K562 (cell line): Measurements from ENCODE around the gene U2SURP.

Experiments used
- CHCHD3 ChIP-seq: fragments of 250-450 bp; sonication (Bioruptor Pico); IDR thresholded peaks from 2 replicates; pipeline ENCODE4 v2.1.2; 2022; ENCODE audit warnings: mild to moderate bottlenecking
- CHD2 ChIP-seq: IDR thresholded peaks from 2 replicates; pipeline ENCODE4 v1.6.1; 2011; ENCODE audit warnings: low read depth, low read length
- CTCF ChIP-seq, 3 experiments: IDR thresholded peaks in 2 of 3; conservative IDR thresholded peaks in 1 of 3; 2 replicates each; pipeline ENCODE4 v1.5.1; 2011 to 2012; ENCODE audit warnings: low read length in 3 of 3, mild to moderate bottlenecking in 3 of 3, control low read depth in 2 of 3, improper control_type of control experiment in 1 of 3, inconsistent platforms in 1 of 3, low read depth in 1 of 3, mixed read lengths in 1 of 3, moderate library complexity in 1 of 3; ENCODE audit not compliant: insufficient read depth in 2 of 3
- ZNF407 ChIP-seq: fragments of 450-650 bp; IDR thresholded peaks from 2 replicates; pipeline ENCODE4 v1.6.1; 2016; ENCODE audit warnings: low read depth

- TF ChIP-seq CHCHD3 (CRISPR knock-in tag) (no peak), ZNF407 (no peak), CHD2 (no peak), CTCF (IDR thresholded peaks at IDR 0.05 in 2 of 3, conservative IDR thresholded peaks at IDR 0.05 in 1 of 3; ENCODE audit: insufficient read depth in 2 of 3, low read depth in 1 of 3, low read length in 3 of 3) (no peak)
These were observed 78.8 kb downstream of the U2SURP start for GRCh38 chr3:143080196-143080595.
